GM12878 (cell line): ENCODE results near the gene KBTBD8.

ENCODE experiments used
- POLR2A ChIP-seq: IDR thresholded peaks from 2 replicates; pipeline ENCODE4 v1.6.1; 2011; ENCODE audit warnings: low read depth, mild to moderate bottlenecking, low read length
- RAD21 ChIP-seq: IDR thresholded peaks from 2 replicates; pipeline ENCODE4 v1.6.1; 2011; ENCODE audit warnings: mild to moderate bottlenecking, low read depth, low read length, moderate library complexity; ENCODE audit not compliant: insufficient read depth
- TF ChIP-seq, protein P1 (sequence below), 3 experiments: IDR thresholded peaks in 2 of 3; conservative IDR thresholded peaks in 1 of 3; 2 replicates each; pipeline ENCODE4 v1.5.1; 2011; ENCODE audit warnings: low read depth in 3 of 3, low read length in 3 of 3, mild to moderate bottlenecking in 3 of 3, control low read depth in 2 of 3, moderate library complexity in 2 of 3, inconsistent platforms in 1 of 3, mixed read lengths in 1 of 3; ENCODE audit not compliant: control insufficient read depth in 2 of 3, insufficient read depth in 1 of 3; ENCODE audit errors: extremely low read depth in 1 of 3
- TF ChIP-seq, protein P2 (sequence below): fragments of 450-650 bp; IDR thresholded peaks from 2 replicates; pipeline ENCODE4 v1.6.1; 2017; ENCODE audit warnings: mild to moderate bottlenecking, moderate library complexity
- TF ChIP-seq, protein P3 (sequence below): fragments of 150-350 bp; IDR thresholded peaks from 2 replicates; pipeline ENCODE4 v1.6.1; 2016; ENCODE audit warnings: low read depth, low read length

DNA sequence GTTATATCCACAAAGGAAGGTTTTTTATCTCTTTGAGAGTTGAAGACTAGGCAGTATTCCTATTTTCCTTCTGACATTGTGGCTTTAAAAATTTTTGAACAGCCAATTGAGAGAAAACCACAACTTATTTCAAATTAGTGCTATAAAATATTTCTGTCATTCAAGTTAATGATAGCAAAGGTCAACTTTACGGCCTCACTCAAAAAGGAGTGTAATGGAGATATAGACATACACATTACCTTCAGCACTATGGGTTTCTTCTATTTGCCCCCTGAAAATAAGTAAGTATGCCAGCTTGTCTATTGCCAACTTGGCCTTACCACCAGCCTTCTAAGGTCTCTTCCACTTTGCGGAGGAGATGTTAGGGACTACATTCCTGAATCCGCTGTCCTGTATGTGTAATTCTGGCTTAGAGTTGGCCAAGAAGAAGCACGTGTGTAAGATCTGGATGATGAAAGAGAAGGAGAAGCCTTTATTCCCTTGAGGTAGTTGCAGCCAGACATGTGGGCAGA lies 44.1 kb upstream of the KBTBD8 start:
- TF ChIP-seq POLR2A (no peak), RAD21 (no peak)
- TF ChIP-seq, protein P1, sequence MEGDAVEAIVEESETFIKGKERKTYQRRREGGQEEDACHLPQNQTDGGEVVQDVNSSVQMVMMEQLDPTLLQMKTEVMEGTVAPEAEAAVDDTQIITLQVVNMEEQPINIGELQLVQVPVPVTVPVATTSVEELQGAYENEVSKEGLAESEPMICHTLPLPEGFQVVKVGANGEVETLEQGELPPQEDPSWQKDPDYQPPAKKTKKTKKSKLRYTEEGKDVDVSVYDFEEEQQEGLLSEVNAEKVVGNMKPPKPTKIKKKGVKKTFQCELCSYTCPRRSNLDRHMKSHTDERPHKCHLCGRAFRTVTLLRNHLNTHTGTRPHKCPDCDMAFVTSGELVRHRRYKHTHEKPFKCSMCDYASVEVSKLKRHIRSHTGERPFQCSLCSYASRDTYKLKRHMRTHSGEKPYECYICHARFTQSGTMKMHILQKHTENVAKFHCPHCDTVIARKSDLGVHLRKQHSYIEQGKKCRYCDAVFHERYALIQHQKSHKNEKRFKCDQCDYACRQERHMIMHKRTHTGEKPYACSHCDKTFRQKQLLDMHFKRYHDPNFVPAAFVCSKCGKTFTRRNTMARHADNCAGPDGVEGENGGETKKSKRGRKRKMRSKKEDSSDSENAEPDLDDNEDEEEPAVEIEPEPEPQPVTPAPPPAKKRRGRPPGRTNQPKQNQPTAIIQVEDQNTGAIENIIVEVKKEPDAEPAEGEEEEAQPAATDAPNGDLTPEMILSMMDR (IDR thresholded peaks at IDR 0.05 in 2 of 3, conservative IDR thresholded peaks at IDR 0.05 in 1 of 3; ENCODE audit: control insufficient read depth in 2 of 3, extremely low read depth in 1 of 3, insufficient read depth in 1 of 3, low read depth in 3 of 3, low read length in 3 of 3), result no peak
- TF ChIP-seq, protein P2, sequence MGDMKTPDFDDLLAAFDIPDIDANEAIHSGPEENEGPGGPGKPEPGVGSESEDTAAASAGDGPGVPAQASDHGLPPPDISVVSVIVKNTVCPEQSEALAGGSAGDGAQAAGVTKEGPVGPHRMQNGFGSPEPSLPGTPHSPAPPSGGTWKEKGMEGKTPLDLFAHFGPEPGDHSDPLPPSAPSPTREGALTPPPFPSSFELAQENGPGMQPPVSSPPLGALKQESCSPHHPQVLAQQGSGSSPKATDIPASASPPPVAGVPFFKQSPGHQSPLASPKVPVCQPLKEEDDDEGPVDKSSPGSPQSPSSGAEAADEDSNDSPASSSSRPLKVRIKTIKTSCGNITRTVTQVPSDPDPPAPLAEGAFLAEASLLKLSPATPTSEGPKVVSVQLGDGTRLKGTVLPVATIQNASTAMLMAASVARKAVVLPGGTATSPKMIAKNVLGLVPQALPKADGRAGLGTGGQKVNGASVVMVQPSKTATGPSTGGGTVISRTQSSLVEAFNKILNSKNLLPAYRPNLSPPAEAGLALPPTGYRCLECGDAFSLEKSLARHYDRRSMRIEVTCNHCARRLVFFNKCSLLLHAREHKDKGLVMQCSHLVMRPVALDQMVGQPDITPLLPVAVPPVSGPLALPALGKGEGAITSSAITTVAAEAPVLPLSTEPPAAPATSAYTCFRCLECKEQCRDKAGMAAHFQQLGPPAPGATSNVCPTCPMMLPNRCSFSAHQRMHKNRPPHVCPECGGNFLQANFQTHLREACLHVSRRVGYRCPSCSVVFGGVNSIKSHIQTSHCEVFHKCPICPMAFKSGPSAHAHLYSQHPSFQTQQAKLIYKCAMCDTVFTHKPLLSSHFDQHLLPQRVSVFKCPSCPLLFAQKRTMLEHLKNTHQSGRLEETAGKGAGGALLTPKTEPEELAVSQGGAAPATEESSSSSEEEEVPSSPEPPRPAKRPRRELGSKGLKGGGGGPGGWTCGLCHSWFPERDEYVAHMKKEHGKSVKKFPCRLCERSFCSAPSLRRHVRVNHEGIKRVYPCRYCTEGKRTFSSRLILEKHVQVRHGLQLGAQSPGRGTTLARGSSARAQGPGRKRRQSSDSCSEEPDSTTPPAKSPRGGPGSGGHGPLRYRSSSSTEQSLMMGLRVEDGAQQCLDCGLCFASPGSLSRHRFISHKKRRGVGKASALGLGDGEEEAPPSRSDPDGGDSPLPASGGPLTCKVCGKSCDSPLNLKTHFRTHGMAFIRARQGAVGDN, result no peak
- TF ChIP-seq, protein P3, sequence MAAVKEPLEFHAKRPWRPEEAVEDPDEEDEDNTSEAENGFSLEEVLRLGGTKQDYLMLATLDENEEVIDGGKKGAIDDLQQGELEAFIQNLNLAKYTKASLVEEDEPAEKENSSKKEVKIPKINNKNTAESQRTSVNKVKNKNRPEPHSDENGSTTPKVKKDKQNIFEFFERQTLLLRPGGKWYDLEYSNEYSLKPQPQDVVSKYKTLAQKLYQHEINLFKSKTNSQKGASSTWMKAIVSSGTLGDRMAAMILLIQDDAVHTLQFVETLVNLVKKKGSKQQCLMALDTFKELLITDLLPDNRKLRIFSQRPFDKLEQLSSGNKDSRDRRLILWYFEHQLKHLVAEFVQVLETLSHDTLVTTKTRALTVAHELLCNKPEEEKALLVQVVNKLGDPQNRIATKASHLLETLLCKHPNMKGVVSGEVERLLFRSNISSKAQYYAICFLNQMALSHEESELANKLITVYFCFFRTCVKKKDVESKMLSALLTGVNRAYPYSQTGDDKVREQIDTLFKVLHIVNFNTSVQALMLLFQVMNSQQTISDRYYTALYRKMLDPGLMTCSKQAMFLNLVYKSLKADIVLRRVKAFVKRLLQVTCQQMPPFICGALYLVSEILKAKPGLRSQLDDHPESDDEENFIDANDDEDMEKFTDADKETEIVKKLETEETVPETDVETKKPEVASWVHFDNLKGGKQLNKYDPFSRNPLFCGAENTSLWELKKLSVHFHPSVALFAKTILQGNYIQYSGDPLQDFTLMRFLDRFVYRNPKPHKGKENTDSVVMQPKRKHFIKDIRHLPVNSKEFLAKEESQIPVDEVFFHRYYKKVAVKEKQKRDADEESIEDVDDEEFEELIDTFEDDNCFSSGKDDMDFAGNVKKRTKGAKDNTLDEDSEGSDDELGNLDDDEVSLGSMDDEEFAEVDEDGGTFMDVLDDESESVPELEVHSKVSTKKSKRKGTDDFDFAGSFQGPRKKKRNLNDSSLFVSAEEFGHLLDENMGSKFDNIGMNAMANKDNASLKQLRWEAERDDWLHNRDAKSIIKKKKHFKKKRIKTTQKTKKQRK, result no peak
